GM12878 (cell line): ENCODE measurements around the gene KATNB1.
"Not testable (repeated sequence)": the region's sequence is repeated elsewhere in the genome, so short reads cannot be mapped to it uniquely, and the experiment has no call there.

Experiments
- EZH2 ChIP-seq: IDR thresholded peaks from 2 replicates; pipeline ENCODE4 v1.6.1; 2012; ENCODE audit warnings: low read depth, mild to moderate bottlenecking, control low read depth, inconsistent platforms, low read length, borderline replicate concordance; ENCODE audit not compliant: control insufficient read depth
- NBN ChIP-seq: fragments of 450-650 bp; IDR thresholded peaks from 2 replicates; pipeline ENCODE4 v1.6.1; 2016
- POLR2A ChIP-seq: IDR thresholded peaks from 2 replicates; pipeline ENCODE4 v1.6.1; 2011; ENCODE audit warnings: low read depth, mild to moderate bottlenecking, low read length
- POLR2AphosphoS2 ChIP-seq: IDR thresholded peaks from 2 replicates; pipeline ENCODE4 v1.6.1; 2011; ENCODE audit warnings: low read depth, mild to moderate bottlenecking, low read length, improper control_type of control experiment, moderate library complexity
- SIX5 ChIP-seq: IDR thresholded peaks from 2 replicates; pipeline ENCODE4 v1.6.1; 2011; ENCODE audit warnings: mild to moderate bottlenecking, low read depth, low read length, moderate library complexity; ENCODE audit not compliant: severe bottlenecking
- SP1 ChIP-seq: IDR thresholded peaks from one replicate; pipeline ENCODE4 v1.6.1; 2011; ENCODE audit warnings: low read depth, low read length
- SPI1 ChIP-seq: IDR thresholded peaks from 2 replicates; pipeline ENCODE4 v1.6.1; 2011; ENCODE audit warnings: low read depth, mild to moderate bottlenecking, low read length, moderate library complexity, borderline replicate concordance; ENCODE audit not compliant: insufficient read depth
- WRNIP1 ChIP-seq: IDR thresholded peaks from 2 replicates; pipeline ENCODE4 v1.6.1; 2011; ENCODE audit warnings: low read depth, low read length, improper control_type of control experiment, borderline replicate concordance
- ZNF274 ChIP-seq: IDR thresholded peaks from one replicate; pipeline ENCODE4 v1.8.0; 2011; ENCODE audit not compliant: insufficient read length, insufficient read depth
- TF ChIP-seq, protein P1 (sequence below), 3 experiments: IDR thresholded peaks in 2 of 3; conservative IDR thresholded peaks in 1 of 3; 2 replicates each; pipeline ENCODE4 v1.5.1; 2011; ENCODE audit warnings: low read depth in 3 of 3, low read length in 3 of 3, mild to moderate bottlenecking in 3 of 3, control low read depth in 2 of 3, moderate library complexity in 2 of 3, inconsistent platforms in 1 of 3, mixed read lengths in 1 of 3; ENCODE audit not compliant: control insufficient read depth in 2 of 3, insufficient read depth in 1 of 3; ENCODE audit errors: extremely low read depth in 1 of 3
- TF ChIP-seq, protein P2 (sequence below): IDR thresholded peaks from 2 replicates; pipeline ENCODE4 v1.6.1; 2012; ENCODE audit warnings: low read depth, low read length, improper control_type of control experiment
- TF ChIP-seq, protein P3 (sequence below): fragments of 450-650 bp; IDR thresholded peaks from 2 replicates; pipeline ENCODE4 v1.6.1; 2018; ENCODE audit warnings: mild to moderate bottlenecking, low read depth, moderate library complexity; ENCODE audit not compliant: partially characterized antibody

DNA sequence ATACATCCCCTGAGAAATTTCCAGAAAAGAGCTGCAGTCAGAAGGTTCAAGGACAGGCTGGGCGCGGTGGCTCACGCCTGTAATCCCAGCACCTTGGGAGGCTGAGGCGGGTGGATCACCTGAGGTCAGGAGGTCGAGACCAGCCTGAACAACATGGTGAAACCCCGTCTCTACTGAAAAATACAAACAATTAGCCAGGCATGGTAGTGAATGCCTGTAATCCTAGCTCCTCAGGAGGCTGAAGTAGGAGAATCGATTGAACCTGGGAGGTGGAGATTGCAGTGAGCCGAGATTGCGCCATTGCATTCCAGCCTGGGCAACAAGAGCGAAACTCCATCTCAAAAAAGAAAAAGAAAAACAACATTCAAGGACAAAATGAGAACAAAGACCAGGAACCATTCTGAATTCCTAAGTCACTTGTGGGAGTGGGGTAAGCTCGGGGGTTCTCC lies 47.1 kb downstream of the KATNB1 start:
- not testable (repeated sequence) for TF ChIP-seq NBN, WRNIP1, SPI1, SP1, ZNF274, EZH2, POLR2AphosphoS2, POLR2A, SIX5
- TF ChIP-seq, protein P1, sequence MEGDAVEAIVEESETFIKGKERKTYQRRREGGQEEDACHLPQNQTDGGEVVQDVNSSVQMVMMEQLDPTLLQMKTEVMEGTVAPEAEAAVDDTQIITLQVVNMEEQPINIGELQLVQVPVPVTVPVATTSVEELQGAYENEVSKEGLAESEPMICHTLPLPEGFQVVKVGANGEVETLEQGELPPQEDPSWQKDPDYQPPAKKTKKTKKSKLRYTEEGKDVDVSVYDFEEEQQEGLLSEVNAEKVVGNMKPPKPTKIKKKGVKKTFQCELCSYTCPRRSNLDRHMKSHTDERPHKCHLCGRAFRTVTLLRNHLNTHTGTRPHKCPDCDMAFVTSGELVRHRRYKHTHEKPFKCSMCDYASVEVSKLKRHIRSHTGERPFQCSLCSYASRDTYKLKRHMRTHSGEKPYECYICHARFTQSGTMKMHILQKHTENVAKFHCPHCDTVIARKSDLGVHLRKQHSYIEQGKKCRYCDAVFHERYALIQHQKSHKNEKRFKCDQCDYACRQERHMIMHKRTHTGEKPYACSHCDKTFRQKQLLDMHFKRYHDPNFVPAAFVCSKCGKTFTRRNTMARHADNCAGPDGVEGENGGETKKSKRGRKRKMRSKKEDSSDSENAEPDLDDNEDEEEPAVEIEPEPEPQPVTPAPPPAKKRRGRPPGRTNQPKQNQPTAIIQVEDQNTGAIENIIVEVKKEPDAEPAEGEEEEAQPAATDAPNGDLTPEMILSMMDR (IDR thresholded peaks at IDR 0.05 in 2 of 3, conservative IDR thresholded peaks at IDR 0.05 in 1 of 3; ENCODE audit: control insufficient read depth in 2 of 3, extremely low read depth in 1 of 3, insufficient read depth in 1 of 3, low read depth in 3 of 3, low read length in 3 of 3): not testable (repeated sequence)
- TF ChIP-seq, protein P2, sequence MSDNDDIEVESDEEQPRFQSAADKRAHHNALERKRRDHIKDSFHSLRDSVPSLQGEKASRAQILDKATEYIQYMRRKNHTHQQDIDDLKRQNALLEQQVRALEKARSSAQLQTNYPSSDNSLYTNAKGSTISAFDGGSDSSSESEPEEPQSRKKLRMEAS: not testable (repeated sequence)
- TF ChIP-seq, protein P3, sequence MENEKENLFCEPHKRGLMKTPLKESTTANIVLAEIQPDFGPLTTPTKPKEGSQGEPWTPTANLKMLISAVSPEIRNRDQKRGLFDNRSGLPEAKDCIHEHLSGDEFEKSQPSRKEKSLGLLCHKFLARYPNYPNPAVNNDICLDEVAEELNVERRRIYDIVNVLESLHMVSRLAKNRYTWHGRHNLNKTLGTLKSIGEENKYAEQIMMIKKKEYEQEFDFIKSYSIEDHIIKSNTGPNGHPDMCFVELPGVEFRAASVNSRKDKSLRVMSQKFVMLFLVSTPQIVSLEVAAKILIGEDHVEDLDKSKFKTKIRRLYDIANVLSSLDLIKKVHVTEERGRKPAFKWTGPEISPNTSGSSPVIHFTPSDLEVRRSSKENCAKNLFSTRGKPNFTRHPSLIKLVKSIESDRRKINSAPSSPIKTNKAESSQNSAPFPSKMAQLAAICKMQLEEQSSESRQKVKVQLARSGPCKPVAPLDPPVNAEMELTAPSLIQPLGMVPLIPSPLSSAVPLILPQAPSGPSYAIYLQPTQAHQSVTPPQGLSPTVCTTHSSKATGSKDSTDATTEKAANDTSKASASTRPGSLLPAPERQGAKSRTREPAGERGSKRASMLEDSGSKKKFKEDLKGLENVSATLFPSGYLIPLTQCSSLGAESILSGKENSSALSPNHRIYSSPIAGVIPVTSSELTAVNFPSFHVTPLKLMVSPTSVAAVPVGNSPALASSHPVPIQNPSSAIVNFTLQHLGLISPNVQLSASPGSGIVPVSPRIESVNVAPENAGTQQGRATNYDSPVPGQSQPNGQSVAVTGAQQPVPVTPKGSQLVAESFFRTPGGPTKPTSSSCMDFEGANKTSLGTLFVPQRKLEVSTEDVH: not testable (repeated sequence)
